GM15510 (cell line): Measurements from ENCODE around the gene TRMT1.

Experiments used
- POLR2A ChIP-seq: IDR thresholded peaks from 3 replicates; pipeline ENCODE4 v1.6.1; 2011; ENCODE audit warnings: borderline replicate concordance; ENCODE audit not compliant: insufficient read length; ENCODE audit errors: extremely low read depth

Gene TRMT1

DNA sequence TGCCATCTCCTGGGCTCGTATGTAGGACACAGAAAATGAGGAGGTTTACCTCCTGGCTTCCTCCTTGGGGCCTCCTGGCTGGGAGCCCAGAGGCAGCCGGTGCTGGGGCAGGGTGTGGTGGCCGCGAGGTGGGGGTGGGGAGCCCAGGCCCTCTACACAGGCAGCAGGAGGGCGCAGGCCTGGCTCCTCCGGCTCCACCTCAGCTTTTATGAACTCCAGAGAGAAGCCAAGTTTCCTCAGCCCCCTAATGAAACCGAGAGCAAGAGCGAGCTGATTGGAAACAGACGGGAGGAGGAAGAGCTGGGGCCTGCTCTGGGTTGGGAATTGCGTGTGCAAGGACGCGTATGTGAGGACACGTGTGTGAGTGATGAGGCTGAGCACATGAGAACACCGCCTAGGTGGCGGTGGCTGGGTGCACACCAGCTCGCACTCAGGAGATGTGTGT lies 37.0 kb downstream of the TRMT1 start:
- no peak for TF ChIP-seq POLR2A

GRCh38 chr19:13078897-13079541 lies 37.5 kb downstream of the TRMT1 start:
- no peak for TF ChIP-seq POLR2A

- TF ChIP-seq POLR2A, result no peak
Observed at GRCh38 chr19:13078381-13078780, 38.2 kb downstream of the TRMT1 start.

- TF ChIP-seq POLR2A, result no peak
Observed at GRCh38 chr19:13077240-13077639, 39.3 kb downstream of the TRMT1 start.

DNA sequence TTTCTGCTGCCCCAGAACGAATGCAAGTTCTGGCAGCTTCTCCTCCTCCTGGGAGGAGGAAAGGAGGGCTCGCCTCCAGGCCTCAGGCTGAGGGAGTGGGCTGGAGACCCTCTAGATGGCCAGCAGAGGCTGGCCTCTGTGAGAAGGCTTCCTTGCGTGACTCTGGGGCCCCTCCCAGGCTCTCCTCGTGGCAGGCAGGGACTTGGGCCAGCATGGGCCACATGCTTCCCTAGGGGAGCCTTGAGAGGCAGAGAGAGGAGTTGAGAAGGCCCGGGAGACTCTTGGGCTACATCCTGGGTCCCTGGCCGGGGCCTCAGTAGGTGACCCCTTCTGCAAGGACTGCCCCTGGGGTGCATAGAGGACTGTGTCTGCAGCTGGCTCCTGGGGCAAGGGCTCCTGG lies 39.8 kb downstream of the TRMT1 start:
- TF ChIP-seq POLR2A, result no peak

DNA sequence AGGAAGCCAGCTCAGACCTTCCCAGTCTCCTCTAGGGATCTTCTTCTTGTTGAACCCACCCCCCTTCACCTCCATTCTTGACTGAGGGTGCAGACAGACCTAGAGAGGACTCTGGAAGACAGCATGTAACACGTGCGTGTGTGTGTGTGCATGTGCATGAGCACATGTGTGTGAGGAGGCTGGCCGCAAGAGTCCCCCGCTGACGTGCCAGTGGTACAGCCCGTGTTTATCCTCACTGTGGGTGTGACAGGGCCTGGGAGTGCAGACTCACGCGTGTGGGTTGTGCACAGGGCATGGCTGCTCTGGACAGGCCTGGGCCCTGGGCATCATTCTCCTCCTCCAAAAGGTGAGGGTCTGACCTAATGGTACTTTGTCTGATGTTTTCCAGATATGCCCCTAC lies 40.2 kb downstream of the TRMT1 start:
- no peak for TF ChIP-seq POLR2A

DNA sequence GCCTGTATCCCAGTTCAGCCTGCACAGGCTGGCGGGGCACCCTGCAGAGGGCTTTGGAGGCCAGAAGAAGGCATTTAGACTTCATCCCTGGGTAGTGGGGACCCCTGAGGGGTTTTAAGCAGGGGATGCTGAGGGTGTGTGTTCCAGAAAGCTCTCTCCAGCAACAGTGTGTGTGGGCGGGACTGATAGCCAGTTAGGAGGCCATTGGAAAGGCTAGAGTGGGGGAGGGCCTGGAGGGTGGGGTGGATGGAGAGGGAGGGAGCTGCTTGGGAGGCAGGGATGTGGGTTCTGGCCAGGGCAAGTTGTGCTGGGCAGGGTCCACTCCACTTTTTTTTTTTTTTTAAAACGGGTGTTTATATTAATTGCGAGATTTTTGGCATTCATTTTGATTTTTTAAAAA lies 42.2 kb downstream of the TRMT1 start:
- TF ChIP-seq POLR2A, result no peak

- no peak for TF ChIP-seq POLR2A
Observed at GRCh38 chr19:13073263-13073662, 43.3 kb downstream of the TRMT1 start.

- TF ChIP-seq POLR2A, result no peak
Observed at GRCh38 chr19:13072188-13072908, 44.2 kb downstream of the TRMT1 start.

DNA sequence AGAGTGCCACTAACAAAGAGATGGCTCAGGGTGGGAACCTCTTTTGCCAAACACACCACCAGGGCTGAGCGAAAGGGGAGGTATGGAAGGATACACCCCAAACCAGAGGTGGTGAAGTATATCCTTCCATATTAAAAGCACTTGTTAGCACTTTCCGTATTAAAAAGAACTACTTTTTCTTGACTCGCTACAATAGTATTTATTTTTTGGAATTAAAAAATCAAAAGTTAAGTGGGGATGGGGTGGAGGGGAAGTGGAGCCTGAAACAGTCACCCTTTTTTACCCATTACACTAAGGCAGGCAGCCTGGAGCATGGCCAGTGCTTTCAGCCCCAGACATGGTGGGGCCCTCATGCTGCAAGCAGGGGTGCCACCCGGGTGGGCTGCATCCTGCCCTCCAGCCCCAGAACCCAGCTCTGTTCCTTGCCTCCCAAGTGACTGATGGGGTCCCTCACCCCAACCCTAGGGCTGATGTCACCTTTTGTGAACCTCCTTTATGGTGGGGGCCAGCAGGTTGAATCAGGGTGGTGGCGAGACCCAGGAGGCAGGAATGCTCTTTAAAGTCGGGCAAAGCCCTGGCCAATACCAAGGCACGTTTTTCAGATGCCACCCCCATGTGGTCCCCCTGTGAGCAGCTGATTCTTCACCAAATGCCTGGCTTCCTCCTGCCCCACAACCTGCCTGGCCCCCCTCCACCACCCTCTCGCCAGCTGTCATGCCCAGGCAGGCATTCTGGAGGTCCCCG lies 44.9 kb downstream of the TRMT1 start:
- TF ChIP-seq POLR2A, result no peak

DNA sequence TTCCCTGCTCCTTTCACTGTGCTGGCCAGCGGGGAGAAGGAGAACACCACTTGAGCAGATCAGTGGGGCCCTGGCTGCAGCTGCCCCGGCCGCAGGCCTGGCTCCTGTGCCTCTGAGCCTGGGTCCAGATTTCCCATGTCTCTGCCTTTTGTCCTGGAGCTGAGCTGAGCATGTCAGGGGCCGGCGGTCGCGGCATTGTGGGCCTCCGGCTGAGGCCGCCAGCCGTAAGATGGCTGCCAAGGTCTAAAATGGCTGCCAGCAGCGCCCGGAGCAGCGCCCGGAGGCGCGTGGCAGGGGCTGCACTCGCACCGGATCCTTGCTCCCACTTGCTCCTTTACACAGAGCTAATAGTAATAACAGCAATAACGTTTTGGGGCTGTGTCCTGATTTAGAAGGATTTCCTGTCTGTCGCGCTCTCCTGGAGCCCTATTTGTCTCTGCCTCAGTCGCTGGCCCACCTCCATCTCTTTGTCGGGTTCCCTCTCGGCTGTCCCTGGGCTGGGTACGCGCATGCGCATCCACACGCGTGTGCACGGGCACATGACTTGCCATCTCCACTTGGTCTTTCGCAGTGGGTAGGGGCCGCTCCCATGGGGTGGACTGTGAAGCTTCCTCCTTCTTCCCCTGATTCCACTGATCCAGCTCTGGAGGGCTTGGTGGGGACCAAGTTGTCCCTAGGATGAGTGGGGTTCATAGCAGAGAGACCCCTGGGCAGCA lies 46.0 kb downstream of the TRMT1 start:
- TF ChIP-seq POLR2A, result no peak

- no peak for TF ChIP-seq POLR2A
Observed at GRCh38 chr19:13069415-13070359, 46.9 kb downstream of the TRMT1 start.

DNA sequence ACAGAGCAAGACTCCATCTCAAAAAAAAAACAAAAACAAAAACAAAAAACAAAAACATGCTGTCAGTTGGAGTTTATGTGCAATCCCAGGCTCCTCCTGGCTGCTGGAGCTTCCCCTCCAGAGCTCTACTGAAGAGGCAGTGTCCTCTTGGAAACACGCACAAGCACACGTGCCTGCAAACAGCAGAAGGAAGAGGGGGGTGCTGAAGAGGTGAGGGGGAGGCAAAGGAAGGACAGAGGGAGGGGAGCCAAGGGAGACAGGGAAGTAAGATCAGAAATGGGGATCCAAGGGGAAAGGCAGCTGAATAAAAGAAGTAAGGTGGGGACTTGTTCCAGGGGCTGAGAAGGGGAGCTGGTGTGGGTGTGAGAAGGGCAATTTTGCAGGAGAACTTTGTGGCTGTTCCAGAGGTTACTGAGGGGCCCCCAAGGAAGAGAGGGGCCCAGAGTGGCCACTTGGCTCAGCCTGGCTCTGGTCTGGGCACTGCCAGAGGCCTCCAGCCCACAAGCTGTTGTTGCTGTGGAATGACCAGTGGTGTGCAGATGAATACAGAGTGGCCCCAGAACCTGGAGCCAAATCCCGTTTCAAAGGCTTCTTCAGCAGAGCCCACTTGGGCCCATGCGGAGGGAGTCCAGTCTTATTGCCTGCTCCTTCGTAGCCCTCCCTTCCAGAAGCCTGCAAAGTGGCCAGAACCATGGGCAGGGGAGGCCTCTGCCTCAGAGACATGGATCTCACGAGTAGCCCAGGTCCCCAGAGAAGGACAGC lies 48.3 kb downstream of the TRMT1 start:
- no peak for TF ChIP-seq POLR2A
